Hematopoietic multipotent progenitor cell treated with erythropoietin and hydrocortisone succinate and interleukin-3 and kit ligand, for 17 days (in vitro differentiated cells): ENCODE data around the gene CLDN8.

Source experiments
- DNase-seq: peaks from one replicate; pipeline ENCODE4 v3.0.0-alpha.2; 2015; ENCODE audit warnings: low spot score

CLDN8 gene

GRCh38 chr21:30216041-30216723, at the start of gene CLDN8:
Gene CLDN8, minus strand, starts transcription at chr21:30216097. Its CDS starts 172 bp downstream, at chr21:30215925.
- DNase-seq, result no peak

GRCh38 chr21:30257773-30258172, 41.9 kb upstream of the CLDN8 start:
- DNase-seq, result no peak

GRCh38 chr21:30256100-30256499, 40.2 kb upstream of the CLDN8 start:
- DNase-seq, result no peak

DNA sequence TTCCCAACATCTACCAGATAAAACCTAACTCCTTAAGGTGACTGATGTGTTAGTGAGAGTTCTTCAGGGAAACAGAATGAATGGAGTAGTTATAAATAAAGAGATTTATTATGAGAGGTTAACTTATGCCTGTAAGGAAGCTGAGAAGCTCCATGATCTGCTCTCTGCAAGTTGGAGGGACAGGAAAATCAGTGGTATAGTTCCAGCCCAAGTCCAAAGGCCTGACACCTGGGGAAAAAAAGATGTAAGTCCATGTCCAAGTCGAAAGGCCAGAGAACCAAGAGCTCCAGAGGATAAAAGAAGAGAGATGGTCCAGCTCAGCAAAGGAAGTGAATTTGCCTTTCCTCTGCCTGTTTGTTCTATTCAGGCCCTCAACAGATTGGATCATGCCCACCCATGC, 39.8 kb upstream of the CLDN8 start:
- no peak for DNase-seq

GRCh38 chr21:30251781-30252180, 35.9 kb upstream of the CLDN8 start:
- no peak for DNase-seq

DNA sequence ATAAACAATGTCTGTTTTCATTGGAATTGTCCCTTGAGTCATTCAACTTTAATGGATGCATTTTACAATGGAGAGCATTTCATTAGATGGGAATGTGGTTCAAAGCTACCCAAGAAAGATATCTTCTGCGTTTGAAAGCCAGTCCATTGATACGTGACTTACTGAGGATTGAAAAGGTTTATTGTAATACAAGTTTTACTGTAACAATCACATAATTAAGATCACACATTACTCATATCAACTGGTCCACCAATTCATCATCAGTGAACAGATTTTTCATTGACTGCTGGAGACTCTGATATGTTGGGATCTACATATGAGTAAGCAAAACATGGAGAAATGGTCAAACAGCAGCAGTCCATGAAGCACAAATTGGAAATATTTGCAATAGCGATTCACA, 34.0 kb upstream of the CLDN8 start:
- DNase-seq, result no peak

DNA sequence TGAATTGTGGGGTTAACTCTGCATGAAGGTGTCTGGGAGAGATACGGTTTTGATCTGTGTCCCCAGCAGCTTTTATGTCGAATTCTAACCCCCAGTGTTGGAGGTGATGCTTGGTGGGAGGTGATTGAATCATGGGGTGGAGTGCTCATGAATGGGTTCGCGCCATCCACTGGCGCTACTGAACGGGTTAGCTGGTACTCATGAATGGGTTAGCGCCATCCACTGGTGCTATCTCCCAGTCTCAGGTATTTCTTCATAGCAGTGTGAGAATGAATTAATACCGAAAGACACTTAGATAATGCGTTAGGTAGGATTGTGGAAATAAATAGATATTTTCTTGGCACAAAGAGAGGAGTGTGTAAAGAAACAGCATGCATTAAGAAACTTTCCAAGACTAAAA, 32.9 kb upstream of the CLDN8 start:
- DNase-seq, result no peak

GRCh38 chr21:30245061-30245460, 29.2 kb upstream of the CLDN8 start:
- no peak for DNase-seq

- no peak for DNase-seq
Observed at GRCh38 chr21:30243691-30244090, 27.8 kb upstream of the CLDN8 start.

- no peak for DNase-seq
Observed at GRCh38 chr21:30240661-30241060, 24.8 kb upstream of the CLDN8 start.

DNA sequence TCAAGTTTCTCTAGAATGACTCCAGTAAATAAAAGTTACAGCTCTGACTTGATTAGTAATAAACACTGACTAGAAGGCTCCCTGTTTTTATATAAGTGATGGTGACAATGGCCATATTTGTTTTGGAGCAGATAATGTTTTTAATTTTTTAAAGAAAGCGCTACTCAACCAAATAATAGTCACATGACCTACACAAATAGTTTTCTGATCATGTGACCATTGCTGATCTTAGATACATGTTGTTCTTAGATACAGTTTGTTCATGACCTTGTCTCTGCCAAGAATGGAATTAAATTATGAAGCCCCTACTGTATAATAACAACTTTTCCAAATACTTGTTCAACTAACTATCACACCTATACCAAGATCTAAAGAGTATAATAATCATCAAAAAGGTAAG, 22.3 kb upstream of the CLDN8 start:
- DNase-seq, result no peak

- DNase-seq, result no peak
Observed at GRCh38 chr21:30234643-30235042, 18.7 kb upstream of the CLDN8 start.

DNA sequence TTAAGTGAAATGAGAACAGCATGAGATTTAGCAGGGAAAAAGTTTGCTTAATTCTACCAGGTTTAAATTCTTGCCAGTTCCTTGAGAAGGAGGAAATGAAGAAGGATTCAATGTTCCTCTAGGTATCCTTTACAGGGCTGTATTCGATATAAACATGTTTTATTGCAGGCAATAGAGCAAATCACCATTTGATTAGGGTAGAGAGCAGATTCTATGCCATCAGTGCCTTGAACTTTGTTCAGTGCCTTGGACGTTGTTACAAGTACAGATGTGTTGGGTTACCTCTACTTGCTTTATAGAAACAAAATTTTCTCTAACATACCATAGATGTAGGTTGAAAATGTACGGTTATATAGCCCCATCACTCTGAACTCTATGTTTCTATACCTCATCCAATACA, 18.2 kb upstream of the CLDN8 start:
- no peak for DNase-seq

- DNase-seq, result no peak
Observed at GRCh38 chr21:30233228-30234020, 17.5 kb upstream of the CLDN8 start.

GRCh38 chr21:30232011-30232410, 16.1 kb upstream of the CLDN8 start:
- no peak for DNase-seq

- DNase-seq, result no peak
Observed at GRCh38 chr21:30227633-30228404, 11.9 kb upstream of the CLDN8 start.

- no peak for DNase-seq
Observed at GRCh38 chr21:30227128-30227527, 11.2 kb upstream of the CLDN8 start.

DNA sequence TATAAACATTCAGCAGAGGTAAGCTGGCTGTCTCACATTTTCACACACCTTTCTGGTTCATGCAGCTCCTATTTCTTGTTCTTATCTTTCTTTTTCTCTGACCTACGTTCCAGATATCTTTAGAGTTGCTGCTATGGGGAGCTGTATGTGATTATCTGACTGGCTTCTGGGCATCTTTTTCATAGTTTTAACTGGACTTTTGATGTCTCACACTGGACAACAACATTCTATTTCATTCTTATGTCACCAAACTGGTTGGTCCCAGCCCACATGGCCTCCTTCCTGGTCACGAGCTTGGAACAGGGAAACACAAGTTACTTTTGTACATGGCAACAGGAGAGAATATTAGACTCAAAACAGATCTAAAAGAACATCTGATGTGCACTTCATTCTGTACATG, 7.7 kb upstream of the CLDN8 start:
- DNase-seq, result no peak

DNA sequence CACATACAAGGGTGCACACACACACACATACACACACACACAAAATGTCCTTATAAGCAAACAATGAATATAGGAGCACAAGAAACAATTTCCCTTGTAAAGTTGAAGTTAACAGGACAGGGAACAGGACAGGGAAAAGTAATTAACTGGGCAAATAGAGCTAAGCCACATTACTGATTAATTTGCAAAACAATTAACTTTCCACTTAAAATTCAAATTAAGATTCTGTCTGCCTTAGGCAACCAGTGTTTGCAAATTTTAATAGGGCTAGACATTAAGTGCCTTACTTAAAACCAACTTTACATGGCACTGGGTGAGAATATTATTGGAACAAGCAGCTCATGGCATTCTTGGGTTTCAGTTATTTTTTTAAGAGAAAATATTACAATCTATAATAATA, 6.8 kb upstream of the CLDN8 start:
- no peak for DNase-seq

DNA sequence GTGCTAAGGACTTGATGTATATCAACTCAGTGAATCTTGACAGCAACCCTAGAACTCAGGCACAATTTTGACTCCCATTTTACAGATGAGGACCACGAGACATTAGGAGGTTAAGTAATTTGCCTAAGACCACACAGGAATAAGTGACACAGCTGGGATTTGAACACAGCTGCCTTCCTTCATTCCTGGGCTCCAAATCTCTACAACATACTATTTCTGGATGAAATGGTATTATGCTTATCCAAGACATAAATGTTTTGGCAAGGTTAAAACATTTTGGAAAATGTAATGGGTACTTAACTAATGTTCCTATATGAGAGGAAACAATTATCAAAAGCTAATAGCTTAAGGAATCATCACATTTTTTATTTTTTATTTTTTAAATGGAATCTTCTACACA, 4.8 kb downstream of the CLDN8 start:
- DNase-seq, result no peak

GRCh38 chr21:30209601-30210000, 6.3 kb downstream of the CLDN8 start:
- no peak for DNase-seq

DNA sequence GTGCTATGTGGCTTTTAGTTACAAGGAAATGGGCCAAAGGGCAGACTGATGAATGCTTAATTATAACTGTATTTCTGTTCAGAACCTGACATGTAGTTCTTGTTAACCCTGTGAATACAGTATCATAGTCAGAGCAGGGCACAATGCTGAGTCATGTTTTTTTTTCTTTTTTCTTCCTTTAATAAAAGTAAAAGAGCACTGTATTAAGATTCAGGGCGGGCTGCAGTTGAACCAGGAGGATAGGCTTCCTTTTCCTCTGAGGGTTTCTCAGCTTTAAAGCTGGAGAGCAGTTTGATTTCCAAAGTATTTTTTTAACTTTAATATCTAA, 8.7 kb downstream of the CLDN8 start:
- DNase-seq, result no peak
